Measurements from ENCODE around the gene NEURL2. TPM values are rescaled to one million over a fixed set of nuclear protein-coding genes. Genes with fewer than 3 reads are reported as not detected.

Gene NEURL2
- total RNA-seq, 4 donors from 2014 or later = 6.5 to 12.9 (median 9.5) TPM

GRCh38 chr20:45872626-45873025 is 18.4 kb downstream of the NEURL2 start:
- WGBS, 2 donors = 86 to 92% methylated on average over 4 of the region's 4 CpGs
- intact Hi-C loops (cut with DNase I; ENCODE audit: low total_unique reads) = no loop called here

DNA sequence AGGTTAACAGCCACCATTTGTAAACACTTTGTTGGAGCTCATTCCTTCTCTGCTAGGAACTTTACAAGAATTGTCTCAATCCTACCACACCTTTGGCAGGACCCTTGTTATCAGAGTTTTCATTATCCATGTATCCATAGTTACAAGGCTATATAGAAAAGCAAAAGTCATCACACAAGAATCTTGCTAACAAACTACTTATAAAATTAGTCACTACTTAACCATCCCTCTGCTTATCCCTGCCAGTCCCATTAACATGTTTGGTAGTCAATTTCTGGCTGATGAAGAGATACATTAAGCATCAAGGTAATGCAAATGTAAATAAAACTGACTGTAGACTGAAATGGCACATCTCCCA is 23.2 kb downstream of the NEURL2 start:
- intact Hi-C loops (cut with DNase I; ENCODE audit: low total_unique reads) = no loop called here

More at GRCh38 chr20:45872626-45873025, 18.4 kb downstream of the NEURL2 start:
- no peak overlapping the region for H3K4me3 ChIP-seq (ENCODE audit: low read depth, poor library complexity, severe bottlenecking)
- no peak for TF ChIP-seq POLR2A (IDR thresholded peaks at IDR 0.05)
- TF ChIP-seq, protein P1, sequence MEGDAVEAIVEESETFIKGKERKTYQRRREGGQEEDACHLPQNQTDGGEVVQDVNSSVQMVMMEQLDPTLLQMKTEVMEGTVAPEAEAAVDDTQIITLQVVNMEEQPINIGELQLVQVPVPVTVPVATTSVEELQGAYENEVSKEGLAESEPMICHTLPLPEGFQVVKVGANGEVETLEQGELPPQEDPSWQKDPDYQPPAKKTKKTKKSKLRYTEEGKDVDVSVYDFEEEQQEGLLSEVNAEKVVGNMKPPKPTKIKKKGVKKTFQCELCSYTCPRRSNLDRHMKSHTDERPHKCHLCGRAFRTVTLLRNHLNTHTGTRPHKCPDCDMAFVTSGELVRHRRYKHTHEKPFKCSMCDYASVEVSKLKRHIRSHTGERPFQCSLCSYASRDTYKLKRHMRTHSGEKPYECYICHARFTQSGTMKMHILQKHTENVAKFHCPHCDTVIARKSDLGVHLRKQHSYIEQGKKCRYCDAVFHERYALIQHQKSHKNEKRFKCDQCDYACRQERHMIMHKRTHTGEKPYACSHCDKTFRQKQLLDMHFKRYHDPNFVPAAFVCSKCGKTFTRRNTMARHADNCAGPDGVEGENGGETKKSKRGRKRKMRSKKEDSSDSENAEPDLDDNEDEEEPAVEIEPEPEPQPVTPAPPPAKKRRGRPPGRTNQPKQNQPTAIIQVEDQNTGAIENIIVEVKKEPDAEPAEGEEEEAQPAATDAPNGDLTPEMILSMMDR (IDR thresholded peaks at IDR 0.05) = no peak
- no peak for DNase-seq (ENCODE audit: low spot score in 2 of 2)

DNA sequence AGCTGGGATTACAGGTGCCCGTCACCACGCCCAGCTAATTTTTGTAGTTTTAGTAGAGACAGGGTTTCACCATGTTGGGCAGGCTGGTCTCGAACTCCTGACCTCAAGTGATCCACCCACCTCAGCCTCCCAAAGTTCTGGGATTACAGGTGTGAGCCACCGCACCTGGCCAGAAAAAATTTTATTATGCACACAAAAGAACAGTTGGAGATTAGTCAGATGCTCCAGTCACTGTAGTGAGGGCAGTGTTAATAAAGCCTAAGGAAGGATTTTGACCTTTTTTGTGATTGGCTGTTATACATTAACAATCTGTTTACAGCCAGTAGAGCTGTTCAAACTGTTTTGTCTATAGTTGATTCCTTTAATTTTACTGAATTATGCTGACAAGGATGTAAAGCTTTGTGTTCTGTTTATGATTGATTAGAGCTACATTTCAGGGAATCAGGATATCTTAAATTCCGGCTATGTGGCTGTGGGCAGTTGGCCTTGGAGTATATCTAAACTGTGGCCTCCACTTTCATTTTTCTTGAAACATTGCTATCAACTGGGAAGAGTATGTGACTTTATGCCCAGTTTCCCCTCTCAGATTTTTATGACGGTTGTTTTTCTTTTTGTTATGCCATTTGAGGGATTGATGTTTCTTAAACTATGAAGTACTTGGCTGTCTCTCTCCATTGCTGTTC is 23.7 kb downstream of the NEURL2 start:
- no peak for TF ChIP-seq POLR2A (IDR thresholded peaks at IDR 0.05)
- TF ChIP-seq, protein P1 (IDR thresholded peaks at IDR 0.05) = no peak
- intact Hi-C loops (cut with DNase I; ENCODE audit: low total_unique reads) = no loop called here
- 88% methylated on average over 6 of the region's 6 CpGs for whole genome bisulfite sequencing, 2 donors
- H3K4me3 ChIP-seq (ENCODE audit: low read depth, poor library complexity, severe bottlenecking) = no peak overlapping the region
- DNase-seq (ENCODE audit: low spot score in 2 of 2) = no peak

More for the DNA sequence above, 23.2 kb downstream of the NEURL2 start:
- DNase-seq (ENCODE audit: low spot score in 2 of 2) = no peak
- H3K4me3 ChIP-seq (ENCODE audit: low read depth, poor library complexity, severe bottlenecking) = no peak overlapping the region
- no peak for TF ChIP-seq POLR2A (IDR thresholded peaks at IDR 0.05)
- TF ChIP-seq, protein P1 (IDR thresholded peaks at IDR 0.05) = no peak

DNA sequence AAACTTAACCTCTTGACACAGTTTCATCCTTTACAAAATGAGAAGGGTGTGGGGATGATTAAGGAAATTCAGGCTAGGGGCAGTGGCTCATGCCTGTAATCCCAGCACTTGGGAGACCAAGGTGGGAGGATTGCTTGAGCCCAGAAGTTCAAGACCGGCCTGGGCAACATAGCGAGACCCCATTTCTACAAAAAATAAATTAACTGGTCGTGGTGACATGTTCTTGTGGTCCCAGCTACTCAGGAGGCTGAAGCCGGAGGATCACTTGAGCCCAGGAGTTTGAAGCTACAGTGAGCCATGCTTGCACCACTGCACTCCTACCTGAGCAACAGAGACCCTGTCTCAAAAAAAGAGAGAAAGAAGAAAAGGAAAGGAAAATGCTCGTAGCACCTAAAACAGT is 24.6 kb downstream of the NEURL2 start:
- intact Hi-C loops (cut with DNase I; ENCODE audit: low total_unique reads) = no loop called here
- H3K4me3 ChIP-seq (ENCODE audit: low read depth, poor library complexity, severe bottlenecking) = no peak overlapping the region
- DNase-seq (ENCODE audit: low spot score in 2 of 2) = no peak
- TF ChIP-seq, protein P1 (IDR thresholded peaks at IDR 0.05) = no peak
- no peak for TF ChIP-seq POLR2A (IDR thresholded peaks at IDR 0.05)
- WGBS, 2 donors = 88 to 96% methylated on average over 5 of the region's 5 CpGs

- 83 to 88% methylated on average over 7 of the region's 7 CpGs for WGBS, 2 donors
- TF ChIP-seq, protein P1 (IDR thresholded peaks at IDR 0.05) = no peak
- TF ChIP-seq POLR2A (IDR thresholded peaks at IDR 0.05) = no peak
- intact Hi-C loops (cut with DNase I; ENCODE audit: low total_unique reads) = no loop called here
- H3K4me3 ChIP-seq (ENCODE audit: low read depth, poor library complexity, severe bottlenecking) = no peak overlapping the region
- no peak for DNase-seq (ENCODE audit: low spot score in 2 of 2)
Measured at GRCh38 chr20:45863543-45864470, 27.2 kb downstream of the NEURL2 start.

All from lower leg skin (tissue), 4 donors.